ENCODE data around the gene MAPK9.

DNA sequence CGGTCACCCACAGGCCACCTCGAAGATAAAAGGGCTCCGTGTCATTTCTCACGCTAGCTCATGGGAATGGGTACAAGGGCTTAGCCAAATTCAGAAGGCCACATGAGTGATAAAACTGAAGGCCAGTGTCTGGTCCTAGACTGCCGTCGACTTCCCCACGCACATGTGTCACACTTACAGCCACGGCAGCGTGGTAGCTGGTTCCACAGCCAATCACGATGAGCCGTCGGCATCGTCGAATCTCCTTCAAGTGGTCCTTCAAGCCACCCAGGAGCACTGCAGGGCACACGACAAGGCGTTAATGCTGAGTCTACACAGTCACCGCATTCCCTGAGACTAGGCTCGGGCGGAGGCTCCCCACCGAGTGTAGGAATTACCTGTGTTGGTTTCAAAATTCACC is 24.7 kb upstream of the MAPK9 start:
- TF ChIP-seq, protein P1, sequence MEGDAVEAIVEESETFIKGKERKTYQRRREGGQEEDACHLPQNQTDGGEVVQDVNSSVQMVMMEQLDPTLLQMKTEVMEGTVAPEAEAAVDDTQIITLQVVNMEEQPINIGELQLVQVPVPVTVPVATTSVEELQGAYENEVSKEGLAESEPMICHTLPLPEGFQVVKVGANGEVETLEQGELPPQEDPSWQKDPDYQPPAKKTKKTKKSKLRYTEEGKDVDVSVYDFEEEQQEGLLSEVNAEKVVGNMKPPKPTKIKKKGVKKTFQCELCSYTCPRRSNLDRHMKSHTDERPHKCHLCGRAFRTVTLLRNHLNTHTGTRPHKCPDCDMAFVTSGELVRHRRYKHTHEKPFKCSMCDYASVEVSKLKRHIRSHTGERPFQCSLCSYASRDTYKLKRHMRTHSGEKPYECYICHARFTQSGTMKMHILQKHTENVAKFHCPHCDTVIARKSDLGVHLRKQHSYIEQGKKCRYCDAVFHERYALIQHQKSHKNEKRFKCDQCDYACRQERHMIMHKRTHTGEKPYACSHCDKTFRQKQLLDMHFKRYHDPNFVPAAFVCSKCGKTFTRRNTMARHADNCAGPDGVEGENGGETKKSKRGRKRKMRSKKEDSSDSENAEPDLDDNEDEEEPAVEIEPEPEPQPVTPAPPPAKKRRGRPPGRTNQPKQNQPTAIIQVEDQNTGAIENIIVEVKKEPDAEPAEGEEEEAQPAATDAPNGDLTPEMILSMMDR (IDR thresholded peaks at IDR 0.05) = no peak
- no peak for TF ChIP-seq POLR2A (IDR thresholded peaks at IDR 0.05)

Data from adrenal gland (tissue), 5 donors.